Activated CD4-positive, alpha-beta T cell treated with anti-CD3 and anti-CD28 coated beads, Interleukin-2, amount 50 U/mL, for 24 hours (primary cell): Measurements from ENCODE around the gene PPP4R3A.
"Not testable (repeated sequence)": the region's sequence is repeated elsewhere in the genome, so short reads cannot be mapped to it uniquely, and the experiment has no call there.

ENCODE experiments used
- DNase-seq, 2 donors: peaks; one replicate each; pipeline ENCODE4 v3.0.0-alpha.2; 2020; ENCODE audit warnings: low read depth in 1 of 2, low spot score in 1 of 2

The PPP4R3A gene

GRCh38 chr14:91409928-91410718 lies 100.0 kb downstream of the PPP4R3A start:
- peak in 1 of 2 donors; percentile 70 for DNase-seq

GRCh38 chr14:91409240-91409639 lies 100.9 kb downstream of the PPP4R3A start:
- not testable (repeated sequence) for DNase-seq
